ENCODE data around the gene KCTD12.

- TF ChIP-seq CTCF (IDR thresholded peaks at IDR 0.05) (no peak), POLR2A (IDR thresholded peaks at IDR 0.05) (no peak), POLR2AphosphoS5 (IDR thresholded peaks at IDR 0.05; ENCODE audit: insufficient read depth in 1 of 2, low read depth in 1 of 2) (no peak)
These were observed 36.7 kb downstream of the KCTD12 start for GRCh38 chr13:76849493-76849892.

All from vagina (tissue), 2 donors.